A673 (cell line): ENCODE results near the gene CACNA2D2. TPM values are rescaled to one million over a fixed set of nuclear protein-coding genes. Genes with fewer than 3 reads are reported as not detected.

Source experiments
- BruUV-seq: library from RNA; stranded (reverse); fragments of 400-500 nt; replicated peaks from 2 replicates; lab custom pipeline; 2021; lab: Mats Ljungman, UMichigan
- CTCF ChIA-PET: fragments of 300-600 bp; sonication (Branson Sonifier 250); formaldehyde crosslinking; loops from one replicate; lab custom pipeline; 2022; ENCODE audit warnings: antibody characterized with exemption; lab: Charles Lee
- POLR2A ChIA-PET: fragments of 300-600 bp; sonication (Branson Sonifier 250); formaldehyde crosslinking; loops from one replicate; lab custom pipeline; 2022; ENCODE audit warnings: antibody characterized with exemption; ENCODE audit not compliant: low non-redundant PET; lab: Charles Lee
- DNase-seq: peaks from one replicate; pipeline ENCODE4 v3.0.0-alpha.2; 2015; ENCODE audit warnings: low spot score
- H3K27ac ChIP-seq: fragments of 200-600 bp; sonication (generic); 2 replicates; pipeline ENCODE4 v1.5.1; 2016; ENCODE audit warnings: mixed run types, low read depth, mild to moderate bottlenecking, mixed read lengths, antibody characterized with exemption, low read length; ENCODE audit not compliant: poor library complexity, severe bottlenecking
- H3K27me3 ChIP-seq: fragments of 200-600 bp; sonication (generic); replicated peaks from 2 replicates; pipeline ENCODE4 v1.6.1; 2017; ENCODE audit warnings: mixed run types, low read depth, mild to moderate bottlenecking, mixed read lengths, antibody characterized with exemption, low read length; ENCODE audit not compliant: insufficient read depth, poor library complexity
- H3K36me3 ChIP-seq: fragments of 200-600 bp; sonication (generic); 2 replicates; pipeline ENCODE4 v1.6.1; 2016; ENCODE audit warnings: mixed run types, mild to moderate bottlenecking, mixed read lengths, antibody characterized with exemption, low read length; ENCODE audit not compliant: insufficient read depth, poor library complexity, severe bottlenecking
- H3K4me1 ChIP-seq: fragments of 200-600 bp; sonication (generic); 2 replicates; pipeline ENCODE4 v1.6.1; 2017; ENCODE audit warnings: mixed run types, mild to moderate bottlenecking, mixed read lengths, antibody characterized with exemption, low read length; ENCODE audit not compliant: insufficient read depth, poor library complexity, severe bottlenecking
- H3K4me3 ChIP-seq: fragments of 200-600 bp; sonication (generic); 2 replicates; pipeline ENCODE4 v1.5.1; 2016; ENCODE audit warnings: low read depth, mixed run types, mild to moderate bottlenecking, mixed read lengths, low read length; ENCODE audit not compliant: poor library complexity, severe bottlenecking
- H3K9me3 ChIP-seq: fragments of 200-600 bp; sonication (generic); 2 replicates; pipeline ENCODE4 v1.6.1; 2016; ENCODE audit warnings: mixed run types, low read depth, mild to moderate bottlenecking, mixed read lengths, antibody characterized with exemption, low read length; ENCODE audit not compliant: poor library complexity, severe bottlenecking
- CTCF ChIP-seq: fragments of 300-800, 200-600 bp; sonication (generic); conservative IDR thresholded peaks from 2 replicates; pipeline ENCODE4 v1.5.1; 2017; ENCODE audit warnings: low read depth, mild to moderate bottlenecking, antibody characterized with exemption, low read length, moderate library complexity, mixed read lengths
- EZH2 ChIP-seq: fragments of 200-600 bp; sonication (generic); IDR thresholded peaks from 2 replicates; pipeline ENCODE4 v1.6.1; 2017; ENCODE audit warnings: borderline replicate concordance, low read depth, mild to moderate bottlenecking, mixed read lengths, antibody characterized with exemption, low read length; ENCODE audit not compliant: poor library complexity, severe bottlenecking
- intact Hi-C: fragments of 100-400 bp; cut with micrococcal nuclease; formaldehyde crosslinking; loops from one replicate; pipeline ENCODE4 v1.10.0; 2022; ENCODE audit not compliant: unreplicated experiment
- total RNA-seq: library from RNA; stranded (reverse); gene quantifications from 2 replicates; pipeline ENCODE4 v1.2.3, GENCODE V29; 2021

Gene CACNA2D2
- total RNA-seq, 1 experiment from 2014 or later, result 0.17 TPM

GRCh38 chr3:50551054-50551659 lies 47.7 kb upstream of the CACNA2D2 start:
- BruUV-seq, result no TSS peak
- TF ChIP-seq EZH2 (no peak), CTCF (no peak)
- CTCF ChIA-PET, result no interaction called here

GRCh38 chr3:50550079-50550736 lies 46.8 kb upstream of the CACNA2D2 start:
- DNase-seq, result peak; percentile 45
- Histone ChIP-seq H3K4me1 (no peaks in the 10 kb centered on the region), H3K36me3 (no peaks in the 10 kb centered on the region), H3K27me3 (no peaks in the 10 kb centered on the region), H3K4me3 (no peak overlapping the region), H3K9me3 (no peaks in the 10 kb centered on the region), H3K27ac (no peak overlapping the region)
- TF ChIP-seq CTCF, result peak; percentile 55
- TF ChIP-seq EZH2, result no peak
- ChIA-PET POLR2A (no interaction called here), CTCF (no interaction called here)
- no TSS peak for BruUV-seq
- intact Hi-C loops, result loop anchor here (2.0 kb wide), 1 partner anchor 203 kb away; no protein-coding TSS in a partner anchor

More at GRCh38 chr3:50551054-50551659, 47.7 kb upstream of the CACNA2D2 start:
- intact Hi-C loops, result loop anchor here (2.0 kb wide), 1 partner anchor 204 kb away; no protein-coding TSS in a partner anchor
- Histone ChIP-seq H3K4me1 (no peaks in the 10 kb centered on the region), H3K27ac (no peak overlapping the region), H3K4me3 (no peak overlapping the region), H3K9me3 (no peaks in the 10 kb centered on the region), H3K27me3 (no peaks in the 10 kb centered on the region), H3K36me3 (no peaks in the 10 kb centered on the region)
- POLR2A ChIA-PET, result no interaction called here
- no peak for DNase-seq

GRCh38 chr3:50549226-50549625 lies 45.8 kb upstream of the CACNA2D2 start:
- ChIA-PET POLR2A (no interaction called here), CTCF (no interaction called here)
- H3K9me3 ChIP-seq, result no peaks in the 10 kb centered on the region
- H3K36me3 ChIP-seq, result no peaks in the 10 kb centered on the region
- no peaks in the 10 kb centered on the region for H3K4me1 ChIP-seq
- no peaks in the 10 kb centered on the region for H3K27me3 ChIP-seq
- BruUV-seq, result no TSS peak
- no peak overlapping the region for H3K4me3 ChIP-seq
- no peak overlapping the region for H3K27ac ChIP-seq
- intact Hi-C loops, result no loop called here
- DNase-seq, result no peak
- TF ChIP-seq CTCF (no peak), EZH2 (no peak)
